ENCODE data around the gene MAP3K4.

DNA sequence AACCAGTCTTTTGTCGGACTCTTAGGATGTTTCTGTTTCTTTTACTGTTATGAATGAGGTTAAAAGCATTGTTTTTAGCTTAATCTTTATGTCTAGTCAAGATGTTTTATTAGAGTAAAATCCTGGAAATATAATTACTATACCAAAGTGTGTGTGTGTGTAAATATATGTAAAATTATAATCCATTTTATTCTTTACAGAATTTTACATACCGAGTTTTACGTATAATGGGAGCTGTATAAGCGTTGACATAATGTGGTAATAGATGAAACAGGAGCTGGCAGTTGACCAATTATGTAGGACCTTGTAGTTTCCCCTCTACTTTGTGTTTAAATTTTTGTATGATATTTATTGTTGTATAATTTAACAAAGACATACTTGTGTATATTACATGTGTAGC, 16.7 kb downstream of the MAP3K4 start:
- TF ChIP-seq, protein P1, sequence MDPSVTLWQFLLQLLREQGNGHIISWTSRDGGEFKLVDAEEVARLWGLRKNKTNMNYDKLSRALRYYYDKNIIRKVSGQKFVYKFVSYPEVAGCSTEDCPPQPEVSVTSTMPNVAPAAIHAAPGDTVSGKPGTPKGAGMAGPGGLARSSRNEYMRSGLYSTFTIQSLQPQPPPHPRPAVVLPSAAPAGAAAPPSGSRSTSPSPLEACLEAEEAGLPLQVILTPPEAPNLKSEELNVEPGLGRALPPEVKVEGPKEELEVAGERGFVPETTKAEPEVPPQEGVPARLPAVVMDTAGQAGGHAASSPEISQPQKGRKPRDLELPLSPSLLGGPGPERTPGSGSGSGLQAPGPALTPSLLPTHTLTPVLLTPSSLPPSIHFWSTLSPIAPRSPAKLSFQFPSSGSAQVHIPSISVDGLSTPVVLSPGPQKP (IDR thresholded peaks at IDR 0.05; ENCODE audit: borderline replicate concordance, low read depth, low read length): no peak
- TF ChIP-seq POLR2A (IDR thresholded peaks at IDR 0.05; ENCODE audit: low read depth, low read length) (no peak), FOS (IDR thresholded peaks at IDR 0.05; ENCODE audit: low read depth, low read length) (no peak), RAD21 (IDR thresholded peaks at IDR 0.05; ENCODE audit: low read length) (no peak), NFE2L2 (IDR thresholded peaks at IDR 0.05; ENCODE audit: low read depth, low read length) (no peak)
